Mesenchymal stem cell (in vitro differentiated cells and primary cell): ENCODE results near the gene RASSF8.

Experiments
- DNase-seq: peaks from one replicate; pipeline ENCODE4 v3.0.0-alpha.2; 2013
- H2AFZ ChIP-seq: one replicate; pipeline ENCODE4 v1.6.1; 2013; ENCODE audit warnings: low read depth, mild to moderate bottlenecking, control low read depth, inconsistent platforms, low read length, moderate library complexity
- H2AK5ac ChIP-seq: 2 replicates; pipeline ENCODE4 v1.6.1; 2013; ENCODE audit warnings: low read length, moderate library complexity, mild to moderate bottlenecking, inconsistent platforms; ENCODE audit not compliant: severe bottlenecking
- H2BK120ac ChIP-seq: one replicate; pipeline ENCODE4 v1.6.1; 2013; ENCODE audit warnings: low read depth, mild to moderate bottlenecking, inconsistent platforms, low read length, moderate library complexity
- H2BK12ac ChIP-seq, 2 experiments: one replicate each; pipeline ENCODE4 v1.6.1; 2013; ENCODE audit warnings: inconsistent platforms in 2 of 2, low read length in 2 of 2, mild to moderate bottlenecking in 2 of 2, moderate library complexity in 2 of 2, control low read depth in 1 of 2
- H2BK15ac ChIP-seq: one replicate; pipeline ENCODE4 v1.6.1; 2013; ENCODE audit warnings: mild to moderate bottlenecking, low read depth, inconsistent platforms; ENCODE audit not compliant: poor library complexity, severe bottlenecking
- H2BK5ac ChIP-seq: 2 replicates; pipeline ENCODE4 v1.6.1; 2013; ENCODE audit warnings: low read depth, mild to moderate bottlenecking, low read length, control low read depth, inconsistent platforms; ENCODE audit not compliant: poor library complexity, severe bottlenecking
- H3K14ac ChIP-seq, 2 experiments: one replicate each; pipeline ENCODE4 v1.6.1; 2013; ENCODE audit warnings: inconsistent platforms in 2 of 2, low read length in 2 of 2, control low read depth in 1 of 2, mild to moderate bottlenecking in 1 of 2, moderate library complexity in 1 of 2
- H3K18ac ChIP-seq, 2 experiments: one replicate each; pipeline ENCODE4 v1.6.1; 2013; ENCODE audit warnings: inconsistent platforms in 2 of 2, low read length in 2 of 2, control low read depth in 1 of 2, low read depth in 1 of 2, mild to moderate bottlenecking in 1 of 2
- H3K23ac ChIP-seq, 2 experiments: one replicate each; pipeline ENCODE4 v1.6.1; 2013; ENCODE audit warnings: inconsistent platforms in 2 of 2, low read length in 2 of 2, mild to moderate bottlenecking in 2 of 2, moderate library complexity in 2 of 2, control low read depth in 1 of 2
- H3K27ac ChIP-seq: 2 replicates; pipeline ENCODE4 v1.5.1; 2013; ENCODE audit warnings: mild to moderate bottlenecking, moderate library complexity, low read length, control low read depth, inconsistent platforms; ENCODE audit not compliant: poor library complexity, severe bottlenecking
- H3K27me3 ChIP-seq, 2 experiments: 2 replicates each; pipeline versions ENCODE4 v1.6.1 to v1.7.0; 2013; ENCODE audit warnings: low read length in 2 of 2, mild to moderate bottlenecking in 2 of 2, moderate library complexity in 2 of 2, control low read depth in 1 of 2, inconsistent platforms in 1 of 2; ENCODE audit not compliant: control insufficient read depth in 1 of 2, insufficient read depth in 1 of 2
- H3K36me3 ChIP-seq, 2 experiments: 2 replicates each; pipeline versions ENCODE4 v1.6.1 to v1.7.0; 2013; ENCODE audit warnings: low read length in 2 of 2, control low read depth in 1 of 2, inconsistent platforms in 1 of 2, low read depth in 1 of 2, mild to moderate bottlenecking in 1 of 2; ENCODE audit not compliant: insufficient read depth in 2 of 2, control insufficient read depth in 1 of 2
- H3K4ac ChIP-seq, 2 experiments: one replicate each; pipeline ENCODE4 v1.6.1; 2013; ENCODE audit warnings: inconsistent platforms in 2 of 2, low read length in 2 of 2, mild to moderate bottlenecking in 2 of 2, moderate library complexity in 2 of 2, control low read depth in 1 of 2, low read depth in 1 of 2
- H3K4me1 ChIP-seq: 2 replicates; pipeline ENCODE4 v1.6.1; 2013; ENCODE audit warnings: low read depth, low read length, control low read depth; ENCODE audit not compliant: control insufficient read depth, insufficient read depth
- H3K4me2 ChIP-seq: 2 replicates; pipeline ENCODE4 v1.6.1; 2013; ENCODE audit warnings: low read length, mild to moderate bottlenecking, inconsistent platforms; ENCODE audit not compliant: poor library complexity, severe bottlenecking
- H3K4me3 ChIP-seq, 2 experiments: 2 replicates each; pipeline versions ENCODE4 v1.5.1 to v1.7.0; 2013; ENCODE audit warnings: low read length in 2 of 2, mild to moderate bottlenecking in 2 of 2, control low read depth in 1 of 2, low read depth in 1 of 2; ENCODE audit not compliant: insufficient read depth in 1 of 2
- H3K79me1 ChIP-seq: replicated peaks from 2 replicates; pipeline ENCODE4 v1.6.1; 2013; ENCODE audit warnings: mild to moderate bottlenecking, control low read depth, low read length, inconsistent platforms; ENCODE audit not compliant: poor library complexity, severe bottlenecking
- H3K9ac ChIP-seq: 2 replicates; pipeline ENCODE4 v1.7.0; 2013; ENCODE audit warnings: mild to moderate bottlenecking, low read length, moderate library complexity
- H3K9me3 ChIP-seq: 2 replicates; pipeline ENCODE4 v1.7.0; 2013; ENCODE audit warnings: mild to moderate bottlenecking, low read length; ENCODE audit not compliant: control insufficient read depth
- H4K8ac ChIP-seq: one replicate; pipeline ENCODE4 v1.6.1; 2013; ENCODE audit warnings: inconsistent platforms, mild to moderate bottlenecking, low read length, moderate library complexity
- H4K91ac ChIP-seq: one replicate; pipeline ENCODE4 v1.6.1; 2013; ENCODE audit warnings: mild to moderate bottlenecking, low read length, inconsistent platforms
- WGBS: methylation state at CpG from one replicate; pipeline ENCODE4 v1.1.7; 2013; ENCODE audit warnings: mixed read lengths; 5-methylcytosine and 5-hydroxymethylcytosine counted together

Gene RASSF8

DNA sequence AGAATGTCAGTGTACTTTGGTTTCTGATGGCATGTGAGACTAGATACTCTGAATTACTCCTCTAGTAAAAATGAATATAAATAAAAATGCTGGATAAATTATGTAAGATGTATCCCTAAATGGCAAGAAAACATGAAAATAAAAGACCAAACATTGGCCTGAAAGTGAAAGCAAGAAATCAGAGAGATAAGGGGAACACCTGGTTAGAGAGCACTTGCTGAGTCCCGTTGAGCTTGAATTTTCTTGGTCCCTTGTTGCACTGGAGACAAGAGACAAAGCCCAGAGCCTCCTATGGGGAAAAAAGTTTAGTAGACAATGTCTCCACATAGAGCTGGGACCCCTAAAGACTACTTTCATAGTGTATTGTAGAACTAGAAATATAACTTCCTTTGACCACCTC lies 23.9 kb downstream of the RASSF8 start:
- no peak overlapping the region for H3K14ac ChIP-seq
- H2BK5ac ChIP-seq = no peak overlapping the region
- H4K8ac ChIP-seq = no peak overlapping the region
- no peak overlapping the region for H3K18ac ChIP-seq
- H3K4me3 ChIP-seq = no peak overlapping the region
- H3K4me1 ChIP-seq = peaks cover 5% of the 10 kb centered on the region
- H3K9ac ChIP-seq = no peak overlapping the region
- H3K36me3 ChIP-seq = peaks cover 0 to 12% of the 10 kb centered on the region in 2 experiments
- no peaks in the 10 kb centered on the region for H3K9me3 ChIP-seq
- H3K23ac ChIP-seq = no peak overlapping the region
- no peak overlapping the region for H2AK5ac ChIP-seq
- H2BK15ac ChIP-seq = no peak overlapping the region
- H4K91ac ChIP-seq = no peak overlapping the region
- no peak overlapping the region for H2BK12ac ChIP-seq
- H3K27me3 ChIP-seq = no peaks in the 10 kb centered on the region
- no peak overlapping the region for H3K4me2 ChIP-seq
- H3K79me1 ChIP-seq = peaks cover 24% of the 10 kb centered on the region
- no peak overlapping the region for H3K27ac ChIP-seq
- no peak for DNase-seq
- H2BK120ac ChIP-seq = no peak overlapping the region
- WGBS = no CpG with 5 or more reads among the region's 1 CpG
- H2AFZ ChIP-seq = no peak overlapping the region
- H3K4ac ChIP-seq = no peak overlapping the region

DNA sequence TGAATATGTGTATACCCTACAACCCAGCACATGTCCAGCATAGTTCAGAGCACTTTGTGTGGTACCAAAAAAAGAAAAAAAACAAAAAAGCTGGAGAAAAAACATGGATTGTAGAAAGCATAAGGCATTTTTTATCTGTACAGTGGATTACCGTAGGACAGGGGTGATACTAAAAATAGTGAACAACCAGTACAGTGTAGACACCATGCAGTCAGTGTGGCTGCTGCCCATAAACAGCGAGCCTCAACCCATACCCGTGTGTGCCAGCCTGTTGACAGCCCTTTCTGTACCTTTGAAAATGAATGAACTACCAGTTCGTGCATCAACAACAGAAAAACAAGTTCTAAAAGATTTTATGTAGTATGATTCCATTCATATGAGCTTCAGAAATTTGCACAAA lies 25.1 kb downstream of the RASSF8 start:
- H3K18ac ChIP-seq = no peak overlapping the region
- no peak overlapping the region for H2AK5ac ChIP-seq
- H4K8ac ChIP-seq = no peak overlapping the region
- H3K79me1 ChIP-seq = peaks cover 23% of the 10 kb centered on the region
- no peaks in the 10 kb centered on the region for H3K27me3 ChIP-seq
- H3K23ac ChIP-seq = no peak overlapping the region
- no peak overlapping the region for H3K9ac ChIP-seq
- no peak overlapping the region for H3K4ac ChIP-seq
- H2BK5ac ChIP-seq = no peak overlapping the region
- no peak for DNase-seq
- no peak overlapping the region for H2AFZ ChIP-seq
- WGBS = 100% methylated on average over 1 of the region's 4 CpGs
- no peaks in the 10 kb centered on the region for H3K9me3 ChIP-seq
- H3K27ac ChIP-seq = no peak overlapping the region
- H3K14ac ChIP-seq = no peak overlapping the region
- no peak overlapping the region for H4K91ac ChIP-seq
- no peak overlapping the region for H3K4me3 ChIP-seq
- H2BK12ac ChIP-seq = no peak overlapping the region
- H3K4me2 ChIP-seq = no peak overlapping the region
- H3K4me1 ChIP-seq = peaks cover 5% of the 10 kb centered on the region
- peaks cover 0 to 12% of the 10 kb centered on the region in 2 experiments for H3K36me3 ChIP-seq
- H2BK120ac ChIP-seq = no peak overlapping the region
- no peak overlapping the region for H2BK15ac ChIP-seq

DNA sequence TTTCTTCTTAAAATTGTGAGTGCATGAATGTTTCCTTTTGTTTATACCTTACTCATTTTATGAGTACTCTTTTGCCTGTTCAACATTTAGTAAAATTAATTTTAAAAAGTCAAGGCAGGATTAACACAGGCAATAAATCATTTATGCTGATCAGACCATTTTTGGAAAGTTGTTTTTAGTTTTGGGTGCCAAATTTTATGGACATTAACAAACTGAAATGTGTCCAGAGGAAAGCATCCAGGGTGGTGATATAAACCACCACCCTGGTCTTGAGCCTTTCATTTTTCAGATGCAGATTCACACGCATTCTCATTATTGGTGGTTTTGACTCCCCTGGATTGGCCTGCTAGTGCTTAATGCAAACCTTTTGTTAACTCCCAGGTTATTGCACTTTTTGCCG lies 26.3 kb downstream of the RASSF8 start:
- H3K23ac ChIP-seq = no peak overlapping the region
- WGBS = 93% methylated on average over 2 of the region's 2 CpGs
- no peak for DNase-seq

DNA sequence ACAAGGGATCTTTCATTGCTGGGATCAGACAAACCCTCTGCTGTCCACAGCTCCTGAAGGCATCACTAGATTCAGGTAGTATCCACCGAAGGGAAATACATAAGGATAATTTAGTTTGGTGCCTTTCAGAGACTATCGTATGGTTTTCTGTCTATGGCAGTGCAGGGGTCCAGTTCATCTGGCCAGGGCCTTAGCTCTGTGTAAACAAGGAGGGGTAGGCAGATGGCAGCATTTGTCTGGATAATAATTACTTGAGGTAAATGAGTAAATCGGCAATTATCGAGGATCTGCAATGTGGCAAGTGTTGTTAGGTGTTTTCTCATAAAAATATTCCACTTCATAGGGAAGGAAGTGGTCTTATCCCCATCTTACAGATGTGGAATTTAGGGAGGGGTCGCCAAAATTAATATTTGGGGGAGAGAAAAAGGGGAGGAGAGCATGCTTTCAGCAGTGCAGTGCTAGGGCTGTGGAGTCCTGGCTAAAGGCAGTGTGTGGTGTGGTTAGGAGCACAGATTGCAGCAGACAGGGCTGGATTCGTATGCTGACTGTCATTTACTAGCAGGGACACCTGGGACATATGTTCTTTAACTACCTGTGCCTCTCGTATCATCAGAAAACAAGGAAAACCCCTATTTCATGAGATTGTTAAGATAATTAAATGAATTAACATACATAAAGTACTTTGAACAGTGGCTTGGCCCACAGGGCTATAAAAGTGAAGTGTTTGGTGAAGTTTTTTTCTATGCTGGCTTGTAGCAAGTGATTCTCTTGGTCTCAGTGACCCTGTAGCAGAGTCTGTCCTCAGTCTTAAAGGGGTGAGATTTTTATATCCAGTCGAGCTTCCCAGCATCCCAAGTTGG lies 27.1 kb downstream of the RASSF8 start:
- H3K79me1 ChIP-seq = peaks cover 19% of the 10 kb centered on the region
- H2BK5ac ChIP-seq = peak overlapping the region; percentile 25
- H3K18ac ChIP-seq = peak overlapping the region in 1 of 2 experiments; percentile 17
- H3K36me3 ChIP-seq = peaks cover 0 to 12% of the 10 kb centered on the region in 2 experiments
- no peak overlapping the region for H3K14ac ChIP-seq
- no peak overlapping the region for H4K8ac ChIP-seq
- no peak overlapping the region for H3K4me2 ChIP-seq
- no peak overlapping the region for H2AFZ ChIP-seq
- 85% methylated on average over 6 of the region's 8 CpGs for WGBS
- H3K27me3 ChIP-seq = no peaks in the 10 kb centered on the region
- H3K9ac ChIP-seq = no peak overlapping the region
- H2BK12ac ChIP-seq = no peak overlapping the region
- H3K4ac ChIP-seq = no peak overlapping the region
- no peak overlapping the region for H4K91ac ChIP-seq
- H2BK15ac ChIP-seq = no peak overlapping the region
- no peak overlapping the region for H2AK5ac ChIP-seq
- no peak overlapping the region for H2BK120ac ChIP-seq
- DNase-seq = no peak
- no peak overlapping the region for H3K4me3 ChIP-seq
- H3K23ac ChIP-seq = peak overlapping the region in 1 of 2 experiments; percentile 59
- H3K27ac ChIP-seq = no peak overlapping the region
- H3K4me1 ChIP-seq = peaks cover 4% of the 10 kb centered on the region
- H3K9me3 ChIP-seq = no peaks in the 10 kb centered on the region

More for the DNA sequence above, 26.3 kb downstream of the RASSF8 start:
- Histone ChIP-seq H3K18ac (no peak overlapping the region), H3K27me3 (no peaks in the 10 kb centered on the region), H2BK120ac (no peak overlapping the region), H4K91ac (no peak overlapping the region), H2BK15ac (no peak overlapping the region), H2AFZ (no peak overlapping the region), H2BK12ac (no peak overlapping the region), H3K14ac (no peak overlapping the region), H3K4me3 (no peak overlapping the region), H3K79me1 (peaks cover 21% of the 10 kb centered on the region), H3K27ac (no peak overlapping the region), H3K4me1 (peaks cover 4% of the 10 kb centered on the region), H3K9me3 (no peaks in the 10 kb centered on the region), H4K8ac (no peak overlapping the region), H2BK5ac (no peak overlapping the region), H3K36me3 (peaks cover 0 to 12% of the 10 kb centered on the region in 2 experiments), H3K9ac (no peak overlapping the region), H3K4ac (no peak overlapping the region), H2AK5ac (no peak overlapping the region), H3K4me2 (no peak overlapping the region)
